ENCODE results near the gene DBF4.

- TF ChIP-seq POLR2A (IDR thresholded peaks at IDR 0.05; ENCODE audit: low read depth, low read length) = no peak
- TF ChIP-seq POU2F2 (IDR thresholded peaks at IDR 0.05; ENCODE audit: low read depth, low read length) = no peak
- no peak for TF ChIP-seq POLR2AphosphoS5 (IDR thresholded peaks at IDR 0.05; ENCODE audit: low read depth, low read length)
- TF ChIP-seq SPI1 (IDR thresholded peaks at IDR 0.05; ENCODE audit: low read depth, low read length) = no peak
Measured at GRCh38 chr7:87837597-87837996, 38.7 kb upstream of the DBF4 start.
